HFFc6 (cell line): ENCODE measurements around the gene DLK1. TPM values are rescaled to one million over a fixed set of nuclear protein-coding genes. Genes with fewer than 3 reads are reported as not detected.

Source experiments
- DNase-seq: peaks from one replicate; pipeline ENCODE4 v3.0.0-alpha.2; 2018
- H3K27ac Mint-ChIP-seq: 2 replicates; pipeline ENCODE4 v1.8.0; 2020; ENCODE audit warnings: mild to moderate bottlenecking, mixed read lengths
- H3K27me3 Mint-ChIP-seq: 2 replicates; pipeline ENCODE4 v1.8.0; 2021; ENCODE audit warnings: mild to moderate bottlenecking, moderate library complexity, mixed read lengths; ENCODE audit not compliant: insufficient read depth
- H3K36me3 Mint-ChIP-seq: 2 replicates; pipeline ENCODE4 v1.8.0; 2021; ENCODE audit warnings: low read depth, mixed read lengths
- H3K4me1 Mint-ChIP-seq: 2 replicates; pipeline ENCODE4 v1.8.0; 2020; ENCODE audit warnings: low read depth, mixed read lengths
- H3K4me3 Mint-ChIP-seq: 2 replicates; pipeline ENCODE4 v1.8.0; 2020; ENCODE audit warnings: mild to moderate bottlenecking, moderate library complexity, mixed read lengths
- H3K9me3 Mint-ChIP-seq: 2 replicates; pipeline ENCODE4 v1.8.0; 2020; ENCODE audit warnings: mild to moderate bottlenecking, mixed read lengths
- long read RNA-seq: library from polyadenylated mRNA; unstranded; transcript quantifications from one replicate; pipeline ENCODE4 v2.0.0, GENCODE V29; 2019
- total RNA-seq, 6 experiments: library from RNA; stranded (reverse); fragmentation: NEBNext Ultra II Directional; extraction: Animal tissue kit (Norgen Biotek cat#: 25700); gene quantifications; 2 replicates in 1 of 6; 3 replicates in 5 of 6; pipeline ENCODE4 v1.2.3, GENCODE V29; 2021
- TF ChIP-seq, protein P1 (sequence below): fragments of 200-600 bp; sonication (generic); IDR thresholded peaks from 2 replicates; pipeline ENCODE4 v1.5.0; 2021; ENCODE audit warnings: antibody characterized with exemption, mild to moderate bottlenecking

Gene DLK1
- not detected for total RNA-seq
- long read RNA-seq = 0 reads

GRCh38 chr14:100726550-100727085 is at the start of gene DLK1:
TSS of gene DLK1 (plus strand) at chr14:100726892. CDS start at chr14:100727069, 177 bp downstream.
- Mint-ChIP-seq H3K4me1 (0 out of 2 replicates have a peak, but pooled peaks cover 4% of the 10 kb centered on the region), H3K9me3 (no peaks in the 10 kb centered on the region), H3K27ac (no peak within 1 kb of the TSS), H3K4me3 (no peak within 1 kb of the TSS), H3K27me3 (peaks cover 66% of the 10 kb centered on the region), H3K36me3 (0 out of 2 replicates have a peak, but pooled peaks cover 4% of the 10 kb centered on the region)
- TF ChIP-seq, protein P1, sequence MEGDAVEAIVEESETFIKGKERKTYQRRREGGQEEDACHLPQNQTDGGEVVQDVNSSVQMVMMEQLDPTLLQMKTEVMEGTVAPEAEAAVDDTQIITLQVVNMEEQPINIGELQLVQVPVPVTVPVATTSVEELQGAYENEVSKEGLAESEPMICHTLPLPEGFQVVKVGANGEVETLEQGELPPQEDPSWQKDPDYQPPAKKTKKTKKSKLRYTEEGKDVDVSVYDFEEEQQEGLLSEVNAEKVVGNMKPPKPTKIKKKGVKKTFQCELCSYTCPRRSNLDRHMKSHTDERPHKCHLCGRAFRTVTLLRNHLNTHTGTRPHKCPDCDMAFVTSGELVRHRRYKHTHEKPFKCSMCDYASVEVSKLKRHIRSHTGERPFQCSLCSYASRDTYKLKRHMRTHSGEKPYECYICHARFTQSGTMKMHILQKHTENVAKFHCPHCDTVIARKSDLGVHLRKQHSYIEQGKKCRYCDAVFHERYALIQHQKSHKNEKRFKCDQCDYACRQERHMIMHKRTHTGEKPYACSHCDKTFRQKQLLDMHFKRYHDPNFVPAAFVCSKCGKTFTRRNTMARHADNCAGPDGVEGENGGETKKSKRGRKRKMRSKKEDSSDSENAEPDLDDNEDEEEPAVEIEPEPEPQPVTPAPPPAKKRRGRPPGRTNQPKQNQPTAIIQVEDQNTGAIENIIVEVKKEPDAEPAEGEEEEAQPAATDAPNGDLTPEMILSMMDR = no peak
- DNase-seq = no peak

- Mint-ChIP-seq H3K27me3 (peaks cover 11% of the 10 kb centered on the region), H3K4me3 (no peak overlapping the region), H3K4me1 (peaks cover 78% of the 10 kb centered on the region), H3K36me3 (no peaks in the 10 kb centered on the region), H3K9me3 (no peaks in the 10 kb centered on the region), H3K27ac (peak overlapping the region; percentile 95)
- TF ChIP-seq, protein P1 = no peak
- no peak for DNase-seq
These were observed 49.5 kb upstream of the DLK1 start for GRCh38 chr14:100677152-100677551.

GRCh38 chr14:100677554-100678468 is 48.9 kb upstream of the DLK1 start:
- H3K27ac Mint-ChIP-seq = peak overlapping the region; percentile 95
- H3K4me1 Mint-ChIP-seq = peaks cover 78% of the 10 kb centered on the region
- H3K9me3 Mint-ChIP-seq = no peaks in the 10 kb centered on the region
- peaks cover 2% of the 10 kb centered on the region; the same call in 1 of the 2 replicates for H3K36me3 Mint-ChIP-seq
- TF ChIP-seq, protein P1 = no peak; the same call in 1 of the 2 replicates
- peaks cover 8% of the 10 kb centered on the region for H3K27me3 Mint-ChIP-seq
- DNase-seq = peak; percentile 80
- H3K4me3 Mint-ChIP-seq = 0 out of 2 replicates have a peak overlapping the region, but pooled peaks have one; percentile 51

GRCh38 chr14:100678469-100678828 is 48.2 kb upstream of the DLK1 start:
- TF ChIP-seq, protein P1 = no peak
- H3K9me3 Mint-ChIP-seq = no peaks in the 10 kb centered on the region
- peak overlapping the region; percentile 51; the same call in 1 of the 2 replicates for H3K4me3 Mint-ChIP-seq
- H3K27me3 Mint-ChIP-seq = peaks cover 8% of the 10 kb centered on the region
- peak overlapping the region; percentile 95 for H3K27ac Mint-ChIP-seq
- H3K4me1 Mint-ChIP-seq = peaks cover 76% of the 10 kb centered on the region
- peak; percentile 36 for DNase-seq
- peaks cover 5% of the 10 kb centered on the region; the same call in 1 of the 2 replicates for H3K36me3 Mint-ChIP-seq

DNA sequence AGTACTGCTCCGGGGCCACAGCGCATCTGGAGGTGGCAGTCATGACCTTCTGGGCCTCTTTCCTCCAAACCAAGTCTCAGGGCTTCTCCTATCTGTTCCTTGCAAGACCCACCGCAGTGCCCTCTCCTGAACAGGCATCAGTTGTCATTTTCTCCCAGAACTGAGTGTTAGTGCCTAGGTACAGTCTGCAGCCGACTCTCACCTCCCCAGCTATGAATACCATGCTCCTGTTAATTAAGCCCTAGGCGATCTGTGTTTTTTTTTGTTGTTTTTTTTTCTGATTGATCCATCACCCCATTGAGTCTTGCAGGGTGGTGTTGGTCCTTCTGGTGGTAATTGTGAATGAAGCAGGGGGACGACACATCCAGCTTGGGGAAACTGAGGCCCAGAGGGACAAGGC is 47.5 kb upstream of the DLK1 start:
- Mint-ChIP-seq H3K27me3 (peaks cover 6% of the 10 kb centered on the region), H3K4me3 (peak overlapping the region; percentile 46), H3K36me3 (peaks cover 5% of the 10 kb centered on the region; the same call in 1 of the 2 replicates), H3K27ac (peak overlapping the region; percentile 95), H3K9me3 (no peaks in the 10 kb centered on the region), H3K4me1 (peaks cover 76% of the 10 kb centered on the region)
- DNase-seq = no peak
- TF ChIP-seq, protein P1 = no peak
